Calu3 (cell line): ENCODE measurements around the gene CYP4F8. TPM values are rescaled to one million over a fixed set of nuclear protein-coding genes. Genes with fewer than 3 reads are reported as not detected.
"Not testable (repeated sequence)": the region's sequence is repeated elsewhere in the genome, so short reads cannot be mapped to it uniquely, and the experiment has no call there.

ENCODE experiments used
- BruUV-seq: library from RNA; stranded (reverse); fragments of 400-500 nt; replicated peaks from 2 replicates; lab custom pipeline; 2021; lab: Mats Ljungman, UMichigan
- CTCF ChIA-PET: fragments of 300-600 bp; sonication (Branson Sonifier 250); formaldehyde crosslinking; loops from one replicate; lab custom pipeline; 2022; ENCODE audit warnings: antibody characterized with exemption; lab: Charles Lee
- DNase-seq: peaks from one replicate; pipeline ENCODE4 v3.0.0; 2022
- H3K27ac Mint-ChIP-seq: one replicate; pipeline ENCODE4 v1.8.0; 2022; ENCODE audit warnings: mixed read lengths; ENCODE audit not compliant: unreplicated experiment
- H3K27me3 Mint-ChIP-seq: one replicate; pipeline ENCODE4 v1.8.0; 2022; ENCODE audit warnings: mixed read lengths; ENCODE audit not compliant: unreplicated experiment
- H3K36me3 Mint-ChIP-seq: one replicate; pipeline ENCODE4 v1.8.0; 2022; ENCODE audit warnings: mild to moderate bottlenecking, moderate library complexity, mixed read lengths; ENCODE audit not compliant: insufficient read depth, unreplicated experiment
- H3K4me1 Mint-ChIP-seq: one replicate; pipeline ENCODE4 v1.8.0; 2022; ENCODE audit warnings: mild to moderate bottlenecking, low read depth, mixed read lengths; ENCODE audit not compliant: unreplicated experiment
- H3K4me3 Mint-ChIP-seq: one replicate; pipeline ENCODE4 v1.8.0; 2022; ENCODE audit warnings: mild to moderate bottlenecking, low read depth, moderate library complexity, mixed read lengths; ENCODE audit not compliant: unreplicated experiment
- H3K9me3 Mint-ChIP-seq: one replicate; pipeline ENCODE4 v1.8.0; 2022; ENCODE audit warnings: low read depth, mixed read lengths; ENCODE audit not compliant: unreplicated experiment
- CTCF ChIP-seq: fragments of 200-600 bp; IDR thresholded peaks from one replicate; pipeline ENCODE4 v1.8.0; 2022; ENCODE audit warnings: antibody characterized with exemption; ENCODE audit not compliant: unreplicated experiment
- intact Hi-C: fragments of 100-400 bp; cut with micrococcal nuclease; formaldehyde crosslinking; loops from one replicate; pipeline ENCODE4 v1.10.0; 2022; ENCODE audit not compliant: unreplicated experiment
- total RNA-seq: library from RNA; stranded (reverse); gene quantifications from 2 replicates; pipeline ENCODE4 v1.2.3, GENCODE V29; 2022

CYP4F8 gene
- total RNA-seq, 1 experiment from 2014 or later, result not detected

- Mint-ChIP-seq H3K27ac (no peak overlapping the region), H3K27me3 (peaks cover 22% of the 10 kb centered on the region), H3K4me1 (no peaks in the 10 kb centered on the region), H3K36me3 (peaks cover 5% of the 10 kb centered on the region), H3K4me3 (no peak overlapping the region), H3K9me3 (no peaks in the 10 kb centered on the region)
- BruUV-seq, result no TSS peak
- DNase-seq, result no peak
- intact Hi-C loops, result no loop called here
- TF ChIP-seq CTCF, result no peak
- CTCF ChIA-PET, result no interaction called here
These were observed 27.4 kb upstream of the CYP4F8 start for GRCh38 chr19:15587663-15588062.

- Mint-ChIP-seq H3K4me1 (no peaks in the 10 kb centered on the region), H3K27ac (no peak overlapping the region), H3K36me3 (peaks cover 5% of the 10 kb centered on the region), H3K4me3 (no peak overlapping the region), H3K27me3 (peaks cover 26% of the 10 kb centered on the region), H3K9me3 (no peaks in the 10 kb centered on the region)
- BruUV-seq, result no TSS peak
- TF ChIP-seq CTCF, result no peak
- intact Hi-C loops, result no loop called here
- DNase-seq, result no peak
- CTCF ChIA-PET, result no interaction called here
These were observed 26.8 kb upstream of the CYP4F8 start for GRCh38 chr19:15588265-15588664.

- no peaks in the 10 kb centered on the region for H3K4me1 Mint-ChIP-seq
- TF ChIP-seq CTCF, result no peak
- peaks cover 26% of the 10 kb centered on the region for H3K27me3 Mint-ChIP-seq
- no peaks in the 10 kb centered on the region for H3K36me3 Mint-ChIP-seq
- intact Hi-C loops, result no loop called here
- no TSS peak for BruUV-seq
- no peaks in the 10 kb centered on the region for H3K9me3 Mint-ChIP-seq
- DNase-seq, result no peak
- CTCF ChIA-PET, result no interaction called here
- no peak overlapping the region for H3K4me3 Mint-ChIP-seq
- H3K27ac Mint-ChIP-seq, result no peak overlapping the region
These were observed 25.1 kb upstream of the CYP4F8 start for GRCh38 chr19:15589760-15590451.

GRCh38 chr19:15591796-15592195, 23.2 kb upstream of the CYP4F8 start:
- Mint-ChIP-seq H3K4me3 (no peak overlapping the region), H3K27me3 (peaks cover 26% of the 10 kb centered on the region), H3K27ac (no peak overlapping the region), H3K4me1 (peaks cover 7% of the 10 kb centered on the region), H3K9me3 (no peaks in the 10 kb centered on the region), H3K36me3 (no peaks in the 10 kb centered on the region)
- CTCF ChIA-PET, result no interaction called here
- TF ChIP-seq CTCF, result no peak
- no TSS peak for BruUV-seq
- intact Hi-C loops, result no loop called here
- no peak for DNase-seq

GRCh38 chr19:15592506-15592905, 22.5 kb upstream of the CYP4F8 start:
- CTCF ChIA-PET, H3K36me3 Mint-ChIP-seq, BruUV-seq, H3K4me1 Mint-ChIP-seq, H3K27ac Mint-ChIP-seq, H3K9me3 Mint-ChIP-seq, H3K4me3 Mint-ChIP-seq, DNase-seq, intact Hi-C loops: not testable (repeated sequence)
- H3K27me3 Mint-ChIP-seq, result peaks cover 23% of the 10 kb centered on the region

- DNase-seq, CTCF ChIA-PET, intact Hi-C loops, H3K4me1 Mint-ChIP-seq, H3K27ac Mint-ChIP-seq, BruUV-seq, H3K36me3 Mint-ChIP-seq, H3K4me3 Mint-ChIP-seq, H3K9me3 Mint-ChIP-seq: not testable (repeated sequence)
- peaks cover 13% of the 10 kb centered on the region for H3K27me3 Mint-ChIP-seq
These were observed 21.3 kb upstream of the CYP4F8 start for GRCh38 chr19:15593766-15594165.
